MV-4-11 (cell line): ENCODE data around the gene SLC25A25.
A peak's percentile ranks its signal among the peaks of the same experiment; 100 is the strongest.
"Not testable (repeated sequence)": the region's sequence is repeated elsewhere in the genome, so short reads cannot be mapped to it uniquely, and the experiment has no call there.

Experiments
- DNase-seq: peaks from one replicate; lab custom pipeline; 2025; lab: John Stamatoyannopoulos, UW

SLC25A25 gene

GRCh38 chr9:128067645-128068385 is at the start of gene SLC25A25:
TSS of gene SLC25A25 (plus strand) at chr9:128068232. CDS start at chr9:128068320, 88 bp downstream.
- DNase-seq = peak; percentile 99

- no peak for DNase-seq
Observed at GRCh38 chr9:128020692-128021091, 47.3 kb upstream of the SLC25A25 start.

- DNase-seq = no peak
Observed at GRCh38 chr9:128021098-128021497, 46.9 kb upstream of the SLC25A25 start.

- peak; percentile 19 for DNase-seq
Observed at GRCh38 chr9:128022886-128023285, 45.1 kb upstream of the SLC25A25 start.

GRCh38 chr9:128023671-128024070 is 44.4 kb upstream of the SLC25A25 start:
- DNase-seq = not testable (repeated sequence)

- no peak for DNase-seq
Observed at GRCh38 chr9:128024761-128025308, 43.2 kb upstream of the SLC25A25 start.

- no peak for DNase-seq
Observed at GRCh38 chr9:128025736-128026135, 42.3 kb upstream of the SLC25A25 start.

- no peak for DNase-seq
Observed at GRCh38 chr9:128026255-128026772, 41.7 kb upstream of the SLC25A25 start.

- DNase-seq = peak; percentile 67
Observed at GRCh38 chr9:128026773-128027541, 41.1 kb upstream of the SLC25A25 start.

- DNase-seq = no peak
Observed at GRCh38 chr9:128027705-128028104, 40.3 kb upstream of the SLC25A25 start.

- DNase-seq = no peak
Observed at GRCh38 chr9:128033609-128034008, 34.4 kb upstream of the SLC25A25 start.

- peak; percentile 59 for DNase-seq
Observed at GRCh38 chr9:128034821-128035652, 33.0 kb upstream of the SLC25A25 start.

GRCh38 chr9:128036522-128036921 is 31.5 kb upstream of the SLC25A25 start:
- DNase-seq = not testable (repeated sequence)

GRCh38 chr9:128040783-128041182 is 27.2 kb upstream of the SLC25A25 start:
- not testable (repeated sequence) for DNase-seq

GRCh38 chr9:128042043-128042442 is 26.0 kb upstream of the SLC25A25 start:
- no peak for DNase-seq

- no peak for DNase-seq
Observed at GRCh38 chr9:128043467-128043868, 24.6 kb upstream of the SLC25A25 start.

- not testable (repeated sequence) for DNase-seq
Observed at GRCh38 chr9:128045409-128045808, 22.6 kb upstream of the SLC25A25 start.

GRCh38 chr9:128045831-128046230 is 22.2 kb upstream of the SLC25A25 start:
- DNase-seq = no peak

- no peak for DNase-seq
Observed at GRCh38 chr9:128047231-128047630, 20.8 kb upstream of the SLC25A25 start.

- no peak for DNase-seq
Observed at GRCh38 chr9:128048663-128049062, 19.4 kb upstream of the SLC25A25 start.

- no peak for DNase-seq
Observed at GRCh38 chr9:128049843-128050242, 18.2 kb upstream of the SLC25A25 start.
